ENCODE measurements around the gene PELI2.

DNA sequence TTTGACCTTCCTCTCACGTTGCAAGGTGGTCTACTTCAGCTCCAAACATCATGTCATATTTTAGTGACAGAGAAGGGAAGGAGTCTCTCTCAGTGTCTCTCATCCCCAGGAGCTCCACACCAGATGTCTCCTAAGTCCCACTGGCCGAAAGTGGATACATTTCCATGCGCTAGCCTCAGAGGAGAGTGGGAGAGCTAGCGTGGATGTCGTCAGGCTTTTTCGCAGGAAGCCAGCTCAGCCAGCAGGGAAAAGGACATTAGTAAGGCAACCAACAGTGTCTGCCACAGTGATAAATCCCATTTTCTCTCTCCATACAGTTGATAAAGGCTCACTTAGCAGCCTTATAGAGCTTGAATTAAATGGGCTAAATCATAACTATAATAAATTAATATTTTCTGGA lies 155.7 kb downstream of the PELI2 start:
- TF ChIP-seq EZH2phosphoT487 (IDR thresholded peaks at IDR 0.05; ENCODE audit: borderline replicate concordance) = no peak
- TF ChIP-seq, protein P1, sequence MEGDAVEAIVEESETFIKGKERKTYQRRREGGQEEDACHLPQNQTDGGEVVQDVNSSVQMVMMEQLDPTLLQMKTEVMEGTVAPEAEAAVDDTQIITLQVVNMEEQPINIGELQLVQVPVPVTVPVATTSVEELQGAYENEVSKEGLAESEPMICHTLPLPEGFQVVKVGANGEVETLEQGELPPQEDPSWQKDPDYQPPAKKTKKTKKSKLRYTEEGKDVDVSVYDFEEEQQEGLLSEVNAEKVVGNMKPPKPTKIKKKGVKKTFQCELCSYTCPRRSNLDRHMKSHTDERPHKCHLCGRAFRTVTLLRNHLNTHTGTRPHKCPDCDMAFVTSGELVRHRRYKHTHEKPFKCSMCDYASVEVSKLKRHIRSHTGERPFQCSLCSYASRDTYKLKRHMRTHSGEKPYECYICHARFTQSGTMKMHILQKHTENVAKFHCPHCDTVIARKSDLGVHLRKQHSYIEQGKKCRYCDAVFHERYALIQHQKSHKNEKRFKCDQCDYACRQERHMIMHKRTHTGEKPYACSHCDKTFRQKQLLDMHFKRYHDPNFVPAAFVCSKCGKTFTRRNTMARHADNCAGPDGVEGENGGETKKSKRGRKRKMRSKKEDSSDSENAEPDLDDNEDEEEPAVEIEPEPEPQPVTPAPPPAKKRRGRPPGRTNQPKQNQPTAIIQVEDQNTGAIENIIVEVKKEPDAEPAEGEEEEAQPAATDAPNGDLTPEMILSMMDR (IDR thresholded peaks at IDR 0.05 in 2 of 3, conservative IDR thresholded peaks at IDR 0.05 in 1 of 3; ENCODE audit: borderline replicate concordance in 1 of 3, insufficient read depth in 1 of 3, low read depth in 2 of 3, low read length in 2 of 3) = no peak
- TF ChIP-seq, protein P2, sequence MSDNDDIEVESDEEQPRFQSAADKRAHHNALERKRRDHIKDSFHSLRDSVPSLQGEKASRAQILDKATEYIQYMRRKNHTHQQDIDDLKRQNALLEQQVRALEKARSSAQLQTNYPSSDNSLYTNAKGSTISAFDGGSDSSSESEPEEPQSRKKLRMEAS (IDR thresholded peaks at IDR 0.05) = no peak
- no peak for TF ChIP-seq POLR2AphosphoS5 (IDR thresholded peaks at IDR 0.05; ENCODE audit: low read depth, low read length)
- TF ChIP-seq, protein P3, sequence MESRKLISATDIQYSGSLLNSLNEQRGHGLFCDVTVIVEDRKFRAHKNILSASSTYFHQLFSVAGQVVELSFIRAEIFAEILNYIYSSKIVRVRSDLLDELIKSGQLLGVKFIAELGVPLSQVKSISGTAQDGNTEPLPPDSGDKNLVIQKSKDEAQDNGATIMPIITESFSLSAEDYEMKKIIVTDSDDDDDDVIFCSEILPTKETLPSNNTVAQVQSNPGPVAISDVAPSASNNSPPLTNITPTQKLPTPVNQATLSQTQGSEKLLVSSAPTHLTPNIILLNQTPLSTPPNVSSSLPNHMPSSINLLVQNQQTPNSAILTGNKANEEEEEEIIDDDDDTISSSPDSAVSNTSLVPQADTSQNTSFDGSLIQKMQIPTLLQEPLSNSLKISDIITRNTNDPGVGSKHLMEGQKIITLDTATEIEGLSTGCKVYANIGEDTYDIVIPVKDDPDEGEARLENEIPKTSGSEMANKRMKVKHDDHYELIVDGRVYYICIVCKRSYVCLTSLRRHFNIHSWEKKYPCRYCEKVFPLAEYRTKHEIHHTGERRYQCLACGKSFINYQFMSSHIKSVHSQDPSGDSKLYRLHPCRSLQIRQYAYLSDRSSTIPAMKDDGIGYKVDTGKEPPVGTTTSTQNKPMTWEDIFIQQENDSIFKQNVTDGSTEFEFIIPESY (IDR thresholded peaks at IDR 0.05; ENCODE audit: extremely low read depth, insufficient replicate concordance, low read length) = no peak
- no peak for TF ChIP-seq EZH2 (IDR thresholded peaks at IDR 0.05)
- TF ChIP-seq SP1 (IDR thresholded peaks at IDR 0.05; ENCODE audit: low read depth) = no peak
